GM23338 (cell line): ENCODE measurements around the gene FSTL3. TPM values are rescaled to one million over a fixed set of nuclear protein-coding genes. Genes with fewer than 3 reads are reported as not detected.

Source experiments
- ATAC-seq: fragments of 200-7000 bp; cut with Tn5 transposase; 3 replicates; pipeline ENCODE4 v1.9.1; 2020
- DNase-seq: peaks from one replicate; pipeline ENCODE4 v3.0.0-alpha.2; 2015; ENCODE audit warnings: low spot score
- H2AFZ ChIP-seq: fragments of 200-600 bp; sonication (generic); 2 replicates; pipeline ENCODE4 v1.8.0; 2016; ENCODE audit warnings: antibody characterized with exemption, mild to moderate bottlenecking, moderate library complexity
- H3F3A ChIP-seq: fragments of 200-600 bp; sonication (generic); replicated peaks from 2 replicates; pipeline ENCODE4 v1.8.0; 2017; ENCODE audit warnings: antibody characterized with exemption, mixed run types, low read depth
- H3K27ac ChIP-seq: fragments of 200-600 bp; sonication (generic); 2 replicates; pipeline ENCODE4 v1.6.1; 2016; ENCODE audit warnings: low read depth
- H3K27me3 ChIP-seq: fragments of 200-600 bp; sonication (generic); 2 replicates; pipeline ENCODE4 v1.8.0; 2016; ENCODE audit warnings: mild to moderate bottlenecking, mixed run types, moderate library complexity; ENCODE audit not compliant: insufficient read depth
- H3K36me3 ChIP-seq: fragments of 200-600 bp; sonication (generic); 2 replicates; pipeline ENCODE4 v1.8.0; 2016; ENCODE audit warnings: mild to moderate bottlenecking; ENCODE audit not compliant: insufficient read depth
- H3K4me1 ChIP-seq: fragments of 200-600 bp; sonication (generic); 2 replicates; pipeline ENCODE4 v1.8.0; 2016; ENCODE audit warnings: mild to moderate bottlenecking, moderate library complexity; ENCODE audit not compliant: insufficient read depth
- H3K4me2 ChIP-seq: fragments of 200-600 bp; sonication (generic); 2 replicates; pipeline ENCODE4 v1.7.1; 2017; ENCODE audit warnings: mixed run types
- H3K4me3 ChIP-seq: fragments of 200-600 bp; sonication (generic); 2 replicates; pipeline ENCODE4 v1.6.1; 2016; ENCODE audit warnings: mixed run types
- H3K79me2 ChIP-seq: fragments of 200-600 bp; sonication (generic); replicated peaks from 2 replicates; pipeline ENCODE4 v1.8.0; 2017; ENCODE audit warnings: mild to moderate bottlenecking; ENCODE audit not compliant: insufficient read depth
- H3K9me2 ChIP-seq: fragments of 200-600 bp; sonication (generic); 2 replicates; pipeline ENCODE4 v1.8.0; 2017; ENCODE audit not compliant: insufficient read depth
- H4K20me1 ChIP-seq: fragments of 200-600 bp; sonication (generic); replicated peaks from 2 replicates; pipeline ENCODE4 v1.8.0; 2017; ENCODE audit warnings: mild to moderate bottlenecking; ENCODE audit not compliant: insufficient read depth
- H3K27ac Mint-ChIP-seq: 2 replicates; pipeline ENCODE4 v1.8.0; 2020; ENCODE audit warnings: inconsistent platforms, mild to moderate bottlenecking, moderate library complexity, mixed read lengths
- H3K27me3 Mint-ChIP-seq: 3 replicates; pipeline ENCODE4 v1.8.0; 2022; ENCODE audit warnings: low read depth, mild to moderate bottlenecking, moderate library complexity, mixed read lengths, inconsistent platforms; ENCODE audit not compliant: insufficient read depth, poor library complexity
- H3K36me3 Mint-ChIP-seq: 3 replicates; pipeline ENCODE4 v1.8.0; 2021; ENCODE audit warnings: low read depth, mild to moderate bottlenecking, inconsistent platforms, moderate library complexity, mixed read lengths
- H3K4me1 Mint-ChIP-seq: 3 replicates; pipeline ENCODE4 v1.8.0; 2020; ENCODE audit warnings: mild to moderate bottlenecking, inconsistent platforms, mixed read lengths
- H3K4me3 Mint-ChIP-seq: 3 replicates; pipeline ENCODE4 v1.8.0; 2021; ENCODE audit warnings: moderate library complexity, mild to moderate bottlenecking, inconsistent platforms, mixed read lengths
- H3K9me3 Mint-ChIP-seq: 3 replicates; pipeline ENCODE4 v1.8.0; 2020; ENCODE audit warnings: moderate library complexity, mild to moderate bottlenecking, inconsistent platforms, mixed read lengths
- CREB1 ChIP-seq: fragments of 250-450 bp; sonication (Bioruptor Pico); IDR thresholded peaks from 2 replicates; pipeline ENCODE4 v1.5.0; 2020; ENCODE audit warnings: low read depth, mild to moderate bottlenecking, moderate library complexity
- CTCF ChIP-seq, 2 experiments: fragments of 200-600 bp in 1 of 2; sonication (generic) in 1 of 2; conservative IDR thresholded peaks; 2 replicates each; pipeline versions ENCODE4 v1.5.1 to v1.6.1; 2016 to 2017; ENCODE audit warnings: antibody characterized with exemption in 2 of 2, low read depth in 2 of 2, mild to moderate bottlenecking in 2 of 2, moderate library complexity in 1 of 2
- EZH2phosphoT487 ChIP-seq: fragments of 200-600 bp; sonication (generic); IDR thresholded peaks from one replicate; pipeline ENCODE4 v1.8.1; 2018; ENCODE audit warnings: antibody characterized with exemption; ENCODE audit not compliant: unreplicated experiment
- JUNB ChIP-seq: IDR thresholded peaks from one replicate; pipeline ENCODE4 v1.6.1; 2016; ENCODE audit warnings: antibody characterized with exemption; ENCODE audit not compliant: unreplicated experiment
- POLR2AphosphoS5 ChIP-seq: IDR thresholded peaks from 2 replicates; pipeline ENCODE4 v1.6.1; 2016; ENCODE audit warnings: antibody characterized with exemption, low read depth
- REST ChIP-seq: IDR thresholded peaks from one replicate; pipeline ENCODE4 v1.6.1; 2018; ENCODE audit warnings: antibody characterized with exemption; ENCODE audit not compliant: unreplicated experiment
- STAT1 ChIP-seq: IDR thresholded peaks from one replicate; pipeline ENCODE4 v1.6.1; 2016; ENCODE audit warnings: antibody characterized with exemption; ENCODE audit not compliant: unreplicated experiment
- polyA plus RNA-seq: library from polyadenylated mRNA; unstranded; fragments of >200 nt; fragmentation: Nextera tagmentation; extraction: Ambion mirVana; gene quantifications from 2 replicates; pipeline ENCODE4 v1.2.1, GENCODE V29; 2016
- total RNA-seq: library from RNA; depleted of rRNA; stranded (reverse); fragments of >200 nt; shearing (Covaris generic); gene quantifications from 2 replicates; pipeline ENCODE4 v1.2.3, GENCODE V29; 2014
- TF ChIP-seq, protein P1 (sequence below): IDR thresholded peaks from 2 replicates; pipeline ENCODE4 v1.6.1; 2016; ENCODE audit warnings: antibody characterized with exemption

Gene FSTL3
- total and polyA plus RNA-seq, 2 experiments from 2014 or later: 3.1 to 10.1 TPM

GRCh38 chr19:704447-704741 lies 28.2 kb downstream of the FSTL3 start (continued):
- TF ChIP-seq, protein P1, sequence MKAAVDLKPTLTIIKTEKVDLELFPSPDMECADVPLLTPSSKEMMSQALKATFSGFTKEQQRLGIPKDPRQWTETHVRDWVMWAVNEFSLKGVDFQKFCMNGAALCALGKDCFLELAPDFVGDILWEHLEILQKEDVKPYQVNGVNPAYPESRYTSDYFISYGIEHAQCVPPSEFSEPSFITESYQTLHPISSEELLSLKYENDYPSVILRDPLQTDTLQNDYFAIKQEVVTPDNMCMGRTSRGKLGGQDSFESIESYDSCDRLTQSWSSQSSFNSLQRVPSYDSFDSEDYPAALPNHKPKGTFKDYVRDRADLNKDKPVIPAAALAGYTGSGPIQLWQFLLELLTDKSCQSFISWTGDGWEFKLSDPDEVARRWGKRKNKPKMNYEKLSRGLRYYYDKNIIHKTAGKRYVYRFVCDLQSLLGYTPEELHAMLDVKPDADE: no peak
- TF ChIP-seq EZH2phosphoT487: no peak
- TF ChIP-seq CREB1 (CRISPR knock-in tag): no peak
- no peak for TF ChIP-seq POLR2AphosphoS5
- TF ChIP-seq JUNB: no peak
- no peak for TF ChIP-seq REST

DNA sequence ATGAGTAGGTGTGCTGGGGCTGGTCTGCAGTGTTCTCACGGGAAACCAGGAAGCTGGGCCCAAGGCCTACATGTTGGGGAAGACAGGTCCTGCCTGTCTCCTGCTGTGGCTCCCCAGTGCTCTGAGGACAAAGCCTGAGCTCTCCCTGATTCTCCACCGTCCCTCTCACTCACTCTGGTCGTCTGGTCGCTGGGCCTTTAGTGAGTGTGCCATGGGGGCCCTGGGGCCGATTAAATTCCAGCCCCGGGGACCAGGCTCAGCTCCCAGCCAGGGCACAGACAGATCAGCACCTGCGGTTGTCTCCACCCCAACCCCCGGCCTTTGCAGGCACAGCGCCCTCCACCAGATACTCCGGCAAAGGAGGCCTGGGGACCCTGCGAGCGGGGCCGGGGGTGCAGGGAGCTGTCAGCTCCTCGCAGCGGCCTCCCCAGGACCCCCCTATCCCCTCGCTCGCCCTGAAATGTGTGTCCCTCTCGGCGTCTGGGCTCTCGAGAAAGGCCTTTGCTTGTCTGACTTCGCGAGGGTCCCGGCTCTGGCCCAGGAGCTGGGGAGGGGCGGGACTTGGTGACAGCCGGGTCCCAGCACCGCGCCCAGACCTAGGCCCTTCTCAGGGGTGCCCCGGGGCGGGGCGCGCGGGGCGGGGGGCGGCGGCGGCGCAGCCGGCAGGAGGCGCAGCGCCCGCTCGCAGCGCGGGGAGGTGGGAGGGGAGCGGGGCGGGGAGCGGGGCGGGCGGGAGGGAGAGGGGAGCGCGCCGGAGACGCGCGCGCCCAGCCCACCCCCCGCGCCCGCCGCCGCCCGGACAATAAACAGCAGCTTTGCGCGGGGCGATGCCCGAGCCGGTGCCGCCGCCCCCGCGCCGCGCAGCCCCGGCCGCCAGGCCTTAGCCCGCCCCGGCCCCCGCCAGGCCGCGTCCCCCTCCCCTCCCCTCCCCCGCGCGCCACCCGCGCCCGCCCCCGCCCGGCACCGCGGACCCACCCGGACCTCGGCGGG lies 32.3 kb downstream of the FSTL3 start, which contains the start of gene PALM:
TSS of gene PALM (plus strand) at position 782 of the 990 bp plus-strand sequence. CDS start 212 bp downstream, outside the sequence.
- Histone ChIP-seq H4K20me1 (0 out of 2 replicates have a peak, but pooled peaks cover 6% of the 10 kb centered on the region), H3K27me3 (peaks cover 10% of the 10 kb centered on the region), H3K79me2 (no peaks in the 10 kb centered on the region), H3K4me3 (peak within 1 kb of the TSS; percentile 69), H3F3A (0 out of 2 replicates have a peak, but pooled peaks cover 16% of the 10 kb centered on the region), H3K36me3 (no peaks in the 10 kb centered on the region), H3K9me2 (no peaks in the 10 kb centered on the region), H3K4me1 (peaks cover 10% of the 10 kb centered on the region; the same call in 1 of the 2 replicates), H2AFZ (peak within 1 kb of the TSS; percentile 90), H3K27ac (no peak within 1 kb of the TSS), H3K4me2 (peak within 1 kb of the TSS; percentile 90)
- Mint-ChIP-seq H3K4me1 (peaks cover 13% of the 10 kb centered on the region), H3K9me3 (peaks cover 12% of the 10 kb centered on the region; the same call in 2 of the 3 replicates), H3K4me3 (peak within 1 kb of the TSS; percentile 65), H3K27me3 (peaks cover 12% of the 10 kb centered on the region), H3K27ac (no peak within 1 kb of the TSS), H3K36me3 (peaks cover 4% of the 10 kb centered on the region; the same call in 1 of the 3 replicates)
- ATAC-seq: peak; percentile 21
- DNase-seq: peak; percentile 75
- TF ChIP-seq REST (no peak), STAT1 (no peak), CTCF (conservative IDR thresholded peaks at IDR 0.05; ENCODE audit: low read depth in 2 of 2) (peak in 1 of 2 experiments; percentile 11; a peak in 2 of 4 replicates)
